HepG2 (cell line): ENCODE data around the gene MTREX. TPM values are rescaled to one million over a fixed set of nuclear protein-coding genes. Genes with fewer than 3 reads are reported as not detected.

ENCODE experiments used
- CEBPG ChIP-seq: IDR thresholded peaks from 2 replicates; pipeline ENCODE4 v1.6.1; 2016
- KDM2A ChIP-seq: sonication (generic); formaldehyde crosslinking; IDR thresholded peaks from 2 replicates; pipeline ENCODE4 v1.4.0; 2020; ENCODE audit warnings: low read depth, missing genetic modification reagents, borderline replicate concordance
- RAD21 ChIP-seq: fragments of 450-650 bp; formaldehyde crosslinking; IDR thresholded peaks from 2 replicates; pipeline ENCODE4 v1.5.0; 2020; ENCODE audit warnings: mild to moderate bottlenecking
- THAP7 ChIP-seq: sonication (generic); formaldehyde crosslinking; IDR thresholded peaks from 2 replicates; pipeline ENCODE4 v1.8.1; 2023; ENCODE audit warnings: mild to moderate bottlenecking, missing genetic modification reagents
- ZNF687 ChIP-seq: sonication (generic); formaldehyde crosslinking; IDR thresholded peaks from 2 replicates; pipeline ENCODE4 v1.5.1; 2020; ENCODE audit warnings: mild to moderate bottlenecking, missing genetic modification reagents, moderate library complexity
- ZNF792 ChIP-seq: IDR thresholded peaks from 2 replicates; pipeline ENCODE4 v1.6.1; 2016
- polyA plus RNA-seq, 8 experiments: library from polyadenylated mRNA; depleted of rRNA in 3 of 8; stranded (reverse) in 7 of 8; unstranded in 1 of 8; fragments of >200 nt; fragmentation: Illumina TruSeq in 4 of 8; extraction: Trizol in 4 of 8; gene quantifications; 2 replicates each; pipeline versions ENCODE4 v1.2.1 to v1.2.3, GENCODE V29; 2011 to 2016; ENCODE audit warnings: low read depth in 4 of 8, missing spikeins in 1 of 8, mixed read lengths in 1 of 8; ENCODE audit not compliant: insufficient read depth in 1 of 8
- total RNA-seq, 5 experiments: library from RNA; depleted of rRNA; stranded (reverse); fragments of >200 nt; fragmentation: Illumina TruSeq; extraction: Trizol; gene quantifications; 2 replicates each; pipeline ENCODE4 v1.2.3, GENCODE V29; 2016; ENCODE audit warnings: low read depth in 1 of 5
- TF ChIP-seq, protein P1 (sequence below): sonication (generic); formaldehyde crosslinking; IDR thresholded peaks from 2 replicates; pipeline ENCODE4 v1.5.0; 2020; ENCODE audit warnings: mild to moderate bottlenecking, missing genetic modification reagents, moderate library complexity

The MTREX gene
- total and polyA plus RNA-seq, 2 of the 13 experiments (the other 11 are each of a cell fraction or from before 2014, with no cell fraction given) = 16.4 to 91.5 TPM

DNA sequence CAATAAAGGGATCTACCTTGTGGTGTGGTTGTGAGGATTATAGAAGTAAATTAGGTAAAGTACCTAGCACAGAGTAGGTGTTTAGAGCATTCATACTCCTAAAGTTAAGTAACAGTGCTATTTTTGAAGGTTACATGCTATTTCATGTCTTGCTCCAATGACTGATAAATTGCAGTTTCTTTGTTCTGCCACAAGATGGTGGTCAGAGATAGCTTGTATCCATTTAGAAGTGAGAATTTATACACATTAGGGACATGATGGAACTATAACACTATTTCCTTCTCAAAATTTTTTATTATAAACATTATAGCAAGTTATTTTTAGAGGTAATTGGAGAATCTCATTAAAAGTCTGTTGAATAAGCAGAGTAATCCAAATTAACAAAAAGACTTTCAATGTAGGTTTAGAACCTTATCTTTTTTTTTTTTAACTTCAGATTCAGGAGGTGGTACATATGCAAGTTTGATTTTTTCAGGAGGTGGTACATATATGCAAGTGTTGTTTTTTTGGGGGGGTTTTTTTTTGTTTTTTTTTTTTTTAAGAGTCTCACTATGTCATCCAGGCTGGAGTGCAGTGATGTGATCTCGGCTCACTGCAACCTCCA lies 17.1 kb downstream of the MTREX start (continued):
- TF ChIP-seq ZNF687 (CRISPR knock-in tag) (no peak), KDM2A (CRISPR knock-in tag) (no peak), THAP7 (CRISPR knock-in tag) (no peak), ZNF792 (no peak), CEBPG (CRISPR knock-in tag) (0 out of 2 replicates have a peak, but pooled peaks have one; percentile 24), RAD21 (CRISPR knock-in tag) (0 out of 2 replicates have a peak, but pooled peaks have one; percentile 13)
- TF ChIP-seq, protein P1, sequence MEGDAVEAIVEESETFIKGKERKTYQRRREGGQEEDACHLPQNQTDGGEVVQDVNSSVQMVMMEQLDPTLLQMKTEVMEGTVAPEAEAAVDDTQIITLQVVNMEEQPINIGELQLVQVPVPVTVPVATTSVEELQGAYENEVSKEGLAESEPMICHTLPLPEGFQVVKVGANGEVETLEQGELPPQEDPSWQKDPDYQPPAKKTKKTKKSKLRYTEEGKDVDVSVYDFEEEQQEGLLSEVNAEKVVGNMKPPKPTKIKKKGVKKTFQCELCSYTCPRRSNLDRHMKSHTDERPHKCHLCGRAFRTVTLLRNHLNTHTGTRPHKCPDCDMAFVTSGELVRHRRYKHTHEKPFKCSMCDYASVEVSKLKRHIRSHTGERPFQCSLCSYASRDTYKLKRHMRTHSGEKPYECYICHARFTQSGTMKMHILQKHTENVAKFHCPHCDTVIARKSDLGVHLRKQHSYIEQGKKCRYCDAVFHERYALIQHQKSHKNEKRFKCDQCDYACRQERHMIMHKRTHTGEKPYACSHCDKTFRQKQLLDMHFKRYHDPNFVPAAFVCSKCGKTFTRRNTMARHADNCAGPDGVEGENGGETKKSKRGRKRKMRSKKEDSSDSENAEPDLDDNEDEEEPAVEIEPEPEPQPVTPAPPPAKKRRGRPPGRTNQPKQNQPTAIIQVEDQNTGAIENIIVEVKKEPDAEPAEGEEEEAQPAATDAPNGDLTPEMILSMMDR = peak; percentile 67
